ENCODE data around the gene REM1.

GRCh38 chr20:31500527-31500926 lies 25.4 kb downstream of the REM1 start:
- TF ChIP-seq, protein P1, sequence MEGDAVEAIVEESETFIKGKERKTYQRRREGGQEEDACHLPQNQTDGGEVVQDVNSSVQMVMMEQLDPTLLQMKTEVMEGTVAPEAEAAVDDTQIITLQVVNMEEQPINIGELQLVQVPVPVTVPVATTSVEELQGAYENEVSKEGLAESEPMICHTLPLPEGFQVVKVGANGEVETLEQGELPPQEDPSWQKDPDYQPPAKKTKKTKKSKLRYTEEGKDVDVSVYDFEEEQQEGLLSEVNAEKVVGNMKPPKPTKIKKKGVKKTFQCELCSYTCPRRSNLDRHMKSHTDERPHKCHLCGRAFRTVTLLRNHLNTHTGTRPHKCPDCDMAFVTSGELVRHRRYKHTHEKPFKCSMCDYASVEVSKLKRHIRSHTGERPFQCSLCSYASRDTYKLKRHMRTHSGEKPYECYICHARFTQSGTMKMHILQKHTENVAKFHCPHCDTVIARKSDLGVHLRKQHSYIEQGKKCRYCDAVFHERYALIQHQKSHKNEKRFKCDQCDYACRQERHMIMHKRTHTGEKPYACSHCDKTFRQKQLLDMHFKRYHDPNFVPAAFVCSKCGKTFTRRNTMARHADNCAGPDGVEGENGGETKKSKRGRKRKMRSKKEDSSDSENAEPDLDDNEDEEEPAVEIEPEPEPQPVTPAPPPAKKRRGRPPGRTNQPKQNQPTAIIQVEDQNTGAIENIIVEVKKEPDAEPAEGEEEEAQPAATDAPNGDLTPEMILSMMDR (IDR thresholded peaks at IDR 0.05): no peak
- TF ChIP-seq POLR2A (IDR thresholded peaks at IDR 0.05): no peak
